ENCODE data around the gene CEP162. TPM values are rescaled to one million over a fixed set of nuclear protein-coding genes. Genes with fewer than 3 reads are reported as not detected.
A peak's percentile ranks its signal among the peaks of the same experiment; 100 is the strongest.
"Not testable (repeated sequence)": the region's sequence is repeated elsewhere in the genome, so short reads cannot be mapped to it uniquely, and the experiment has no call there.

Gene CEP162
- total and polyA plus RNA-seq, 11 donors = 1.6 to 5.6 (median 4.4) TPM

DNA sequence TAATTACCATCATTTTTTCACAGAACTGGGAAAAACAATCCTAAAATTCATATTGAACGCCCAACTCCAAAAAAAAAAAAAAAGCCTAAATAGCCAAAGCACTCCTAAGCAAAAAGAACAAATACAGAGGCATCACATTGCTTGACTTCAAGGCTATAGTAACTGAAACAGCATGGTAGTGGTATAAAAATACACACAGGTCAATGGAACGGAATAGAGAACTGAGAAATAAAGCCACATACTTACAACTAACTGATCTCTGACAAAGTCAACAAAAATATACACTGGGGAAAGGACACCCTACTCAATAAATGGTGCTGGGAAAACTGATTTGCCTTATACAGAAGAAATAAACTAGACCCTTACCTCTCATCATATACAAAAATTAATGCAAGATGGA lies 104.3 kb downstream of the CEP162 start:
- intact Hi-C loops (cut with DNase I) = no loop called here
- H3K27me3 ChIP-seq = no peaks in the 10 kb centered on the region
- peaks cover 0 to 6% (median 0%) of the 10 kb centered on the region in 12 donors for H3K9me3 ChIP-seq
- no peaks in the 10 kb centered on the region for H3K4me1 ChIP-seq
- H3K4me3 ChIP-seq = no peak overlapping the region
- no peak overlapping the region for H3K27ac ChIP-seq
- ATAC-seq (no peak), DNase-seq (no peak)
- 90 to 98% (median 94%) methylated on average over 2 of the region's 2 CpGs for WGBS, 4 donors
- TF ChIP-seq POLR2A (IDR thresholded peaks at IDR 0.05) (no peak), CTCF (IDR thresholded peaks at IDR 0.05) (no peak)
- H3K36me3 ChIP-seq = peaks cover 0 to 27% (median 15%) of the 10 kb centered on the region in 9 donors

DNA sequence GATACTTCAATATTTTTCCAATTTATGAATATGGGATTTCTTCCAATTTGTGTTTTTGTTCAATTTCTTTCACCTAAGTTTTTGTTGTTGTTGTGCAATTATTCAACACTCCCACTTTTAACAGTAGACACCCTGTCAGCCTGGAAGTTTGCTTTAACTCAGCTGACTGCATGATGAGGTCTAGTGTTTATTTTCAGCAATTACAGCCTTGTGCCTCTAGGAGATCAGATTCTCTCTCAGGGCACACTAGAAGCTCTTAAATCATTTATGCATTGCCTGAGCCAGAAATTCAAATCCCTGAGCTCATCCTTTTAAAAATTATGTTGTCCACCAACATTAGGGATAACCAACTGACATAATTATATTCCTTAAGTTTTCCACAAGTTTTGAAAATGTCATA lies 108.2 kb downstream of the CEP162 start:
- Histone ChIP-seq H3K36me3 (peaks cover 0 to 7% (median 1%) of the 10 kb centered on the region in 9 donors), H3K27me3 (no peaks in the 10 kb centered on the region), H3K27ac (no peak overlapping the region), H3K4me3 (no peak overlapping the region), H3K4me1 (no peaks in the 10 kb centered on the region), H3K9me3 (peaks cover 0 to 6% (median 0%) of the 10 kb centered on the region in 12 donors)
- ATAC-seq (peak in 1 of 4 donors; percentile 73), DNase-seq (no peak)
- peak in 2 of 12 donors; percentile 7 to 13 for TF ChIP-seq CTCF (IDR thresholded peaks at IDR 0.05)
- TF ChIP-seq POLR2A (IDR thresholded peaks at IDR 0.05) = no peak
- intact Hi-C loops (cut with DNase I) = no loop called here

DNA sequence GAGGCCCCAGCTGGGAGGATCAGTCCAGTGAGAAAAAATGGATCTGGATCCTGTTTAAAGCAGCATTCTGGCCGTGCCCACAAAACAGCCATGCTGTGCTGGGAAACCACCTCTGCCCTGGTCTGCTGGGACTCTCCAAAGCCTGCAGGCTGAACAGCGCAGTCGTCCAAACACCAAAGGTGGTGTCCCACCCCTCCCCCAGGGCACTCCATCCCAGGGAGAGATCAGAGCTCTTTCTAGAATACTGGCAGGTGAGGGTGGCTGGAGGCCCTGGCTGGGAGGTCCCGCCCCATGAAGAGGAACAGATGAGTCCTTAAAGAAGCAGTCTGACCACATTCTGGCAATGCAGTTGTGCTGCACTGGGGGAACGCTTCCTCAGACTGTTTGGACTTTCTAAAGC lies 109.3 kb downstream of the CEP162 start:
- TF ChIP-seq POLR2A (IDR thresholded peaks at IDR 0.05) (no peak), CTCF (IDR thresholded peaks at IDR 0.05) (no peak)
- no peak overlapping the region for H3K4me3 ChIP-seq
- H3K27ac ChIP-seq = no peak overlapping the region
- no peaks in the 10 kb centered on the region for H3K4me1 ChIP-seq
- ATAC-seq = no peak
- intact Hi-C loops (cut with DNase I) = no loop called here
- no peaks in the 10 kb centered on the region for H3K27me3 ChIP-seq
- H3K9me3 ChIP-seq = peaks cover 0 to 3% (median 0%) of the 10 kb centered on the region in 12 donors
- no peaks in the 10 kb centered on the region for H3K36me3 ChIP-seq
- 75 to 87% (median 81%) methylated on average over 3 to 5 of the region's 5 CpGs for WGBS, 4 donors
- no peak for DNase-seq

- H3K4me1 ChIP-seq; intact Hi-C loops (cut with DNase I); H3K27ac ChIP-seq; H3K27me3 ChIP-seq; H3K9me3 ChIP-seq; ATAC-seq; H3K36me3 ChIP-seq; H3K4me3 ChIP-seq; DNase-seq: not testable (repeated sequence)
- 78 to 82% (median 79%) methylated on average over 6 to 8 of the region's 8 CpGs for WGBS, 4 donors
Observed at GRCh38 chr6:84114933-84115594, 112.4 kb downstream of the CEP162 start.

DNA sequence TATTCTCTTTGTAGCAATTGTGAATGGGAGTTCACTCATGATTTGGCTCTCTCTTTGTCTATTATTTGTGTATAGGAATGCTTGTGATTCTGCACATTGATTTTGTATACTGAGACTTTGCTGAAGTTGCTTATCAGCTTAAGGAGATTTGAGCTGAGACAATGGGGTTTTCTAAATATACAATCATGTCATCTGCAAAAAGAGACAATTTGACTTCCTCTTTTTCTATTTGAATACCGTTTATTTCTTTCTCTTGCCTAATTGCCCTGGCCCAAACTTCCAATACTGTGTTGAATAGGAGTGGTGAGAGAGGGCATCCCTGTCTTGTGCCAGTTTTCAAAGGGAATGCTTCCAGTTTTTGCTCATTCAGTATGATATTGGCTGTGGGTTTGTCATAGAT lies 116.1 kb downstream of the CEP162 start:
- H3K27ac ChIP-seq; ATAC-seq; H3K4me1 ChIP-seq; intact Hi-C loops (cut with DNase I); H3K36me3 ChIP-seq; H3K9me3 ChIP-seq; H3K4me3 ChIP-seq; DNase-seq; H3K27me3 ChIP-seq: not testable (repeated sequence)
- 57 to 69% (median 64%) methylated on average over 1 of the region's 1 CpG for WGBS, 4 donors

Data from heart left ventricle (tissue), 16 donors.